ENCODE results near the gene LRRC7. TPM values are rescaled to one million over a fixed set of nuclear protein-coding genes. Genes with fewer than 3 reads are reported as not detected.

LRRC7 gene
- polyA plus RNA-seq, 1 donor from 2014 or later = 141 TPM

DNA sequence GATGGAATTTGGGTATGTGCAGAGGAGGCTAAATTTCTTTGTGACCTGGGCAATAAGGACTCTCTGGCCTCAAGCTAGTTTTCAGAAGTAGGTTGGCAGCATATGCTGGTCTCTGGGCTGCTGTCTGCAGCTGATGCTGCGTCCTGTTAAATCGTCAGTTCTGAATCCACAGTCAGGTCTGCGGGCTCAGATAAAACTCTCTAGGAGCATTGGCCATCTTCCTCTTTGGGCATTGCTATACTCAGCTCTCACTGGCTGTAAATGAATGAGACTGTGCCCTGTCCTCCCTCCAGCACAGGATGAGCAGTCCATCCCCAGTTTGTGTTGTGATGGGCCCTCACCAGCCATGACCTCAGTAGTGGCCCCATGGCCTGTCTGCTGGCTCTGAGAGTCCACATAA, 365.0 kb downstream of the LRRC7 start:
- H3K27ac ChIP-seq (ENCODE audit: low read length) = no peak overlapping the region
- H3K9me2 ChIP-seq (ENCODE audit: insufficient read depth, low read length) = no peaks in the 10 kb centered on the region
- H3K9me3 ChIP-seq (ENCODE audit: low read length) = no peaks in the 10 kb centered on the region
- H3K4me3 ChIP-seq (ENCODE audit: low read length) = no peak overlapping the region
- no peak overlapping the region for H2AFZ ChIP-seq (ENCODE audit: low read depth, low read length)
- H3K79me2 ChIP-seq (replicated peaks; ENCODE audit: insufficient read depth, low read length) = no peaks in the 10 kb centered on the region
- no peaks in the 10 kb centered on the region for H4K20me1 ChIP-seq (ENCODE audit: insufficient read depth)
- no peak overlapping the region for H3K9ac ChIP-seq (ENCODE audit: low read length)
- no peak overlapping the region for H3K4me2 ChIP-seq (ENCODE audit: low read length)
- H3K36me3 ChIP-seq (ENCODE audit: insufficient read depth, low read length) = no peaks in the 10 kb centered on the region
- TF ChIP-seq, protein P1, sequence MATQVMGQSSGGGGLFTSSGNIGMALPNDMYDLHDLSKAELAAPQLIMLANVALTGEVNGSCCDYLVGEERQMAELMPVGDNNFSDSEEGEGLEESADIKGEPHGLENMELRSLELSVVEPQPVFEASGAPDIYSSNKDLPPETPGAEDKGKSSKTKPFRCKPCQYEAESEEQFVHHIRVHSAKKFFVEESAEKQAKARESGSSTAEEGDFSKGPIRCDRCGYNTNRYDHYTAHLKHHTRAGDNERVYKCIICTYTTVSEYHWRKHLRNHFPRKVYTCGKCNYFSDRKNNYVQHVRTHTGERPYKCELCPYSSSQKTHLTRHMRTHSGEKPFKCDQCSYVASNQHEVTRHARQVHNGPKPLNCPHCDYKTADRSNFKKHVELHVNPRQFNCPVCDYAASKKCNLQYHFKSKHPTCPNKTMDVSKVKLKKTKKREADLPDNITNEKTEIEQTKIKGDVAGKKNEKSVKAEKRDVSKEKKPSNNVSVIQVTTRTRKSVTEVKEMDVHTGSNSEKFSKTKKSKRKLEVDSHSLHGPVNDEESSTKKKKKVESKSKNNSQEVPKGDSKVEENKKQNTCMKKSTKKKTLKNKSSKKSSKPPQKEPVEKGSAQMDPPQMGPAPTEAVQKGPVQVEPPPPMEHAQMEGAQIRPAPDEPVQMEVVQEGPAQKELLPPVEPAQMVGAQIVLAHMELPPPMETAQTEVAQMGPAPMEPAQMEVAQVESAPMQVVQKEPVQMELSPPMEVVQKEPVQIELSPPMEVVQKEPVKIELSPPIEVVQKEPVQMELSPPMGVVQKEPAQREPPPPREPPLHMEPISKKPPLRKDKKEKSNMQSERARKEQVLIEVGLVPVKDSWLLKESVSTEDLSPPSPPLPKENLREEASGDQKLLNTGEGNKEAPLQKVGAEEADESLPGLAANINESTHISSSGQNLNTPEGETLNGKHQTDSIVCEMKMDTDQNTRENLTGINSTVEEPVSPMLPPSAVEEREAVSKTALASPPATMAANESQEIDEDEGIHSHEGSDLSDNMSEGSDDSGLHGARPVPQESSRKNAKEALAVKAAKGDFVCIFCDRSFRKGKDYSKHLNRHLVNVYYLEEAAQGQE (IDR thresholded peaks at IDR 0.05; ENCODE audit: borderline replicate concordance) = no peak
- TF ChIP-seq EP300 (conservative IDR thresholded peaks at IDR 0.05; ENCODE audit: poor library complexity, severe bottlenecking) = no peak
- no peak for TF ChIP-seq POLR2AphosphoS5 (IDR thresholded peaks at IDR 0.05)
- TF ChIP-seq, protein P2, sequence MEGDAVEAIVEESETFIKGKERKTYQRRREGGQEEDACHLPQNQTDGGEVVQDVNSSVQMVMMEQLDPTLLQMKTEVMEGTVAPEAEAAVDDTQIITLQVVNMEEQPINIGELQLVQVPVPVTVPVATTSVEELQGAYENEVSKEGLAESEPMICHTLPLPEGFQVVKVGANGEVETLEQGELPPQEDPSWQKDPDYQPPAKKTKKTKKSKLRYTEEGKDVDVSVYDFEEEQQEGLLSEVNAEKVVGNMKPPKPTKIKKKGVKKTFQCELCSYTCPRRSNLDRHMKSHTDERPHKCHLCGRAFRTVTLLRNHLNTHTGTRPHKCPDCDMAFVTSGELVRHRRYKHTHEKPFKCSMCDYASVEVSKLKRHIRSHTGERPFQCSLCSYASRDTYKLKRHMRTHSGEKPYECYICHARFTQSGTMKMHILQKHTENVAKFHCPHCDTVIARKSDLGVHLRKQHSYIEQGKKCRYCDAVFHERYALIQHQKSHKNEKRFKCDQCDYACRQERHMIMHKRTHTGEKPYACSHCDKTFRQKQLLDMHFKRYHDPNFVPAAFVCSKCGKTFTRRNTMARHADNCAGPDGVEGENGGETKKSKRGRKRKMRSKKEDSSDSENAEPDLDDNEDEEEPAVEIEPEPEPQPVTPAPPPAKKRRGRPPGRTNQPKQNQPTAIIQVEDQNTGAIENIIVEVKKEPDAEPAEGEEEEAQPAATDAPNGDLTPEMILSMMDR (IDR thresholded peaks at IDR 0.05; ENCODE audit: poor library complexity, severe bottlenecking) = no peak
- no peak for TF ChIP-seq EZH2 (IDR thresholded peaks at IDR 0.05; ENCODE audit: borderline replicate concordance, insufficient read depth, low read length, poor library complexity, severe bottlenecking)
- no peak for TF ChIP-seq RAD21 (conservative IDR thresholded peaks at IDR 0.05)
- no peak for TF ChIP-seq SMC3 (conservative IDR thresholded peaks at IDR 0.05; ENCODE audit: poor library complexity)
- no peak for TF ChIP-seq TAF1 (IDR thresholded peaks at IDR 0.05; ENCODE audit: low read depth)
- TF ChIP-seq MXI1 (conservative IDR thresholded peaks at IDR 0.05; ENCODE audit: poor library complexity, severe bottlenecking) = no peak
- no peaks in the 10 kb centered on the region for H3K27me3 ChIP-seq (ENCODE audit: insufficient read depth, low read depth, low read length)
- H3F3A ChIP-seq (ENCODE audit: insufficient read depth, low read length, poor library complexity, severe bottlenecking) = no peaks in the 10 kb centered on the region

DNA sequence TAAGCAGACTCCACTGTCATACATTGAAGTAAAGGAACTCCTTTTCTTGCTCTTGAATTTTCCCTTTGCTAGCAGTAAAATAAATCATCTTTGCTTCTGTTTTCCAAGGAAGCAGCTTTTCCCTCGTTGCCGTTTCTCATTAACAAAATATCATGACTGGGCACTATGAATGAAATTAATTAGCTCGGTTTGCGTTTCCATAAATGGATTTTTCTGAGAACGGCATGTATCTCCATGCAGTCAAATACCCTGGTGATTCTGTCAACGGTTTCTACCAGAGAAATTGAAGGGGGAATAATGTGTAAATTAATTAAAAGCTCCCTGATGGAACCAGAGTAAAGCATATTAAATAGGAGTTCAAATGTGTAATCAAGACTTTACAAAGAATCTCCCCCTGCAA, 372.5 kb downstream of the LRRC7 start:
- H3F3A ChIP-seq (ENCODE audit: insufficient read depth, low read length, poor library complexity, severe bottlenecking) = no peaks in the 10 kb centered on the region
- no peak overlapping the region for H3K9ac ChIP-seq (ENCODE audit: low read length)
- H3K79me2 ChIP-seq (replicated peaks; ENCODE audit: insufficient read depth, low read length) = no peaks in the 10 kb centered on the region
- H3K27ac ChIP-seq (ENCODE audit: low read length) = no peak overlapping the region
- H3K9me3 ChIP-seq (ENCODE audit: low read length) = no peaks in the 10 kb centered on the region
- H3K4me2 ChIP-seq (ENCODE audit: low read length) = no peak overlapping the region
- TF ChIP-seq, protein P1 (IDR thresholded peaks at IDR 0.05; ENCODE audit: borderline replicate concordance) = no peak
- TF ChIP-seq EZH2 (IDR thresholded peaks at IDR 0.05; ENCODE audit: borderline replicate concordance, insufficient read depth, low read length, poor library complexity, severe bottlenecking) (no peak), MXI1 (conservative IDR thresholded peaks at IDR 0.05; ENCODE audit: poor library complexity, severe bottlenecking) (no peak), POLR2AphosphoS5 (IDR thresholded peaks at IDR 0.05) (no peak)
- H4K20me1 ChIP-seq (ENCODE audit: insufficient read depth) = no peaks in the 10 kb centered on the region
- H3K4me3 ChIP-seq (ENCODE audit: low read length) = no peak overlapping the region
- H3K36me3 ChIP-seq (ENCODE audit: insufficient read depth, low read length) = no peaks in the 10 kb centered on the region
- no peak overlapping the region for H2AFZ ChIP-seq (ENCODE audit: low read depth, low read length)
- H3K27me3 ChIP-seq (ENCODE audit: insufficient read depth, low read depth, low read length) = no peaks in the 10 kb centered on the region
- H3K9me2 ChIP-seq (ENCODE audit: insufficient read depth, low read length) = no peaks in the 10 kb centered on the region

Data from neural cell (in vitro differentiated cells).